Left ventricle myocardium inferior (tissue), 1 donor: ENCODE measurements around the gene SCEL. TPM values are rescaled to one million over a fixed set of nuclear protein-coding genes. Genes with fewer than 3 reads are reported as not detected.

Source experiments
- DNase-seq: peaks from one replicate; pipeline ENCODE4 v3.0.0-alpha.2; 2020
- H3K27ac ChIP-seq: fragments of 200-600 bp; replicated peaks from 2 replicates; pipeline ENCODE4 v1.8.0; 2021
- H3K27me3 ChIP-seq: fragments of 200-600 bp; 2 replicates; pipeline ENCODE4 v1.8.0; 2021; ENCODE audit warnings: low read depth
- H3K36me3 ChIP-seq: fragments of 200-600 bp; 2 replicates; pipeline ENCODE4 v1.8.0; 2021
- H3K4me1 ChIP-seq: fragments of 200-600 bp; 2 replicates; pipeline ENCODE4 v1.8.0; 2021
- H3K4me3 ChIP-seq: fragments of 200-600 bp; 2 replicates; pipeline ENCODE4 v1.8.0; 2021; ENCODE audit warnings: mild to moderate bottlenecking, moderate library complexity
- H3K9me3 ChIP-seq: fragments of 200-600 bp; replicated peaks from 2 replicates; pipeline ENCODE4 v1.8.0; 2021
- intact Hi-C: fragments of 100-400 bp; cut with micrococcal nuclease; formaldehyde crosslinking; loops from one replicate; pipeline ENCODE4 v1.11.0; 2022
- total RNA-seq: library from RNA; stranded (reverse); fragmentation: NEBNext Ultra II Directional; extraction: Animal tissue kit (Norgen Biotek cat#: 25700); gene quantifications from one replicate; pipeline ENCODE4 v1.2.1, GENCODE V29; 2021
- TF ChIP-seq, protein P1 (sequence below): fragments of 200-600 bp; IDR thresholded peaks from 2 replicates; pipeline ENCODE4 v1.8.0; 2021; ENCODE audit warnings: antibody characterized with exemption, mild to moderate bottlenecking, borderline replicate concordance
- donor health status: DM: no; HTN: yes; CAD: no; lungs with severe emphysema.

The SCEL gene
- total RNA-seq, 1 donor from 2014 or later, result not detected

DNA sequence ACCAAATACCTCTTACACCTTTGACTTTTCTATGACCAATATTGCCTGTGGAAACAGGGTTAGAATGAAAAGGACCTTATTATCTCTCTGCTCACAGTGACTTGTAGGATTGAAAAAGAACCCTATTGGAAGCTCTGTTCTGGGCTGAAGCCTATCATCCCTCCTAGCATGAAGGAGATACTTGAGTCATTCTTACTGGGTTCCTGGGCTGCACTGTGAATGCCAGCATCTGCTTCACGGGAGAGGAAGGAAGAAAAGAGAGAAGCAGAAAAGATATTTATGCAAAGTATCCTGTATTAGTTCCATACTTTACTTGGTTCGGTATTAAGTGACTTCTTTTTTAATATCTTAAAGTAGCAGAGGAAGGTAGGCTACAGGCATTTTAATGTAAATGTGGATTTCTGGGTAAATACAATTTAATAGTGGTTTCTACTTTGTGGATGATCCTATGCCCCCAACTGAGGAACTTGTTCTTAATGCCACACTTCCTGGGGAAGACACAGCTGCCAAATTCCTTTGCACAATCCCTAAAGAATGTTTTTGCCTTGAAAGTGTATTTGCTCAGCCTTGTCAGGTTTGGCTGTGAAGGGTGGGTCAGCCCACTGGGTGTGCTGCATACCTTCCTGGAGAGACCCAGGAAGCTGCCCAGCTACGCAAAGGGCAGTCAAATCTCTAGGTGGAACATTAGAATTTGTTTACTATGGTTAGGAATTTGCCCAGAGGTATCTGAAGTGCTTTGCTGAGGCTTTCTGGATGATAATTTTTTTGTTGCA is 13.7 kb upstream of the SCEL start:
- intact Hi-C loops, result no loop called here
- TF ChIP-seq, protein P1, sequence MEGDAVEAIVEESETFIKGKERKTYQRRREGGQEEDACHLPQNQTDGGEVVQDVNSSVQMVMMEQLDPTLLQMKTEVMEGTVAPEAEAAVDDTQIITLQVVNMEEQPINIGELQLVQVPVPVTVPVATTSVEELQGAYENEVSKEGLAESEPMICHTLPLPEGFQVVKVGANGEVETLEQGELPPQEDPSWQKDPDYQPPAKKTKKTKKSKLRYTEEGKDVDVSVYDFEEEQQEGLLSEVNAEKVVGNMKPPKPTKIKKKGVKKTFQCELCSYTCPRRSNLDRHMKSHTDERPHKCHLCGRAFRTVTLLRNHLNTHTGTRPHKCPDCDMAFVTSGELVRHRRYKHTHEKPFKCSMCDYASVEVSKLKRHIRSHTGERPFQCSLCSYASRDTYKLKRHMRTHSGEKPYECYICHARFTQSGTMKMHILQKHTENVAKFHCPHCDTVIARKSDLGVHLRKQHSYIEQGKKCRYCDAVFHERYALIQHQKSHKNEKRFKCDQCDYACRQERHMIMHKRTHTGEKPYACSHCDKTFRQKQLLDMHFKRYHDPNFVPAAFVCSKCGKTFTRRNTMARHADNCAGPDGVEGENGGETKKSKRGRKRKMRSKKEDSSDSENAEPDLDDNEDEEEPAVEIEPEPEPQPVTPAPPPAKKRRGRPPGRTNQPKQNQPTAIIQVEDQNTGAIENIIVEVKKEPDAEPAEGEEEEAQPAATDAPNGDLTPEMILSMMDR, result no peak
- peaks cover 10% of the 10 kb centered on the region for H3K27me3 ChIP-seq
- no peak overlapping the region for H3K4me3 ChIP-seq
- H3K4me1 ChIP-seq, result no peaks in the 10 kb centered on the region
- no peak for DNase-seq
- no peaks in the 10 kb centered on the region for H3K9me3 ChIP-seq
- no peak overlapping the region for H3K27ac ChIP-seq
- no peaks in the 10 kb centered on the region for H3K36me3 ChIP-seq

DNA sequence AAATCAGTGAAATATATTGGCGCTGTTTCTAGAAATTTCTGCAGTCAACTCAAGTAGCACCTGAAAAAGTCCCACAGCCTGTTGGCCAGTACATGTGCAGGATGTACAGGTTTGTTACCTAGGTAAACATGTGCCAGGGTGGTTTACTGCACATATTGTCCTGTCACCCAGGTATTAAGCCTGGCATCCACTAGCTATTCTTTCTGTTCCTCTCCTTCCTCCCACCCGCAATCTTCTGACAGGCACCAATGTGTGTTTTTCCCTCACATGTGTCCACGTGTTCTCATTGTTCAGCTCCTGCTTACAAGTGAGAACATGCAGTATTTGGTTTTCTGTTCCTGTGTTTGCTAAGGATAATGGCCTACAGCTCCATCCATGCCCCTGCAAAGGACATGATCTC is 13.1 kb upstream of the SCEL start:
- intact Hi-C loops, result no loop called here
- H3K27ac ChIP-seq, result no peak overlapping the region
- H3K4me3 ChIP-seq, result no peak overlapping the region
- H3K36me3 ChIP-seq, result no peaks in the 10 kb centered on the region
- H3K4me1 ChIP-seq, result no peaks in the 10 kb centered on the region
- TF ChIP-seq, protein P1, result no peak
- H3K9me3 ChIP-seq, result no peaks in the 10 kb centered on the region
- peaks cover 10% of the 10 kb centered on the region for H3K27me3 ChIP-seq
- no peak for DNase-seq

DNA sequence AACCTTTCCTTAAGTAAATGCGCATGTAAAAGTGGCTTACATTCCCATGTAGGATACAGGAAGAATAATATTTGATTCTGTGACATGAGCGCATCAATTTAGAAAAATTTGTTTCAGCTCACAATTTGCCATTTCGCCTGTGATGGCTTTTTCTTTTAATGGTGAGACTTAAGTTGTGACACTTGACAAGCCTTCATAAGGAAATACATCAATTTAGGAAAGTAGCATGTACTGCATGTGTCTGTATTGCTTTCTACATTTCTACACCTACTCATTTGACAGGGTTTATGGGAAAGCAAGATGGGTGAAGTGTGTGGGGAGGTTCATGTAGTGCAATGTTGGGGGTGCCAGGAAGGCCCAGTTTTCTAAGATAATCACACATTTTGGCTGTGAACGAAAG is 12.1 kb upstream of the SCEL start:
- H3K9me3 ChIP-seq, result no peaks in the 10 kb centered on the region
- H3K4me1 ChIP-seq, result no peaks in the 10 kb centered on the region
- no peak for DNase-seq
- TF ChIP-seq, protein P1, result no peak
- H3K27ac ChIP-seq, result no peak overlapping the region
- peaks cover 10% of the 10 kb centered on the region for H3K27me3 ChIP-seq
- H3K4me3 ChIP-seq, result no peak overlapping the region
- intact Hi-C loops, result no loop called here
- H3K36me3 ChIP-seq, result no peaks in the 10 kb centered on the region

DNA sequence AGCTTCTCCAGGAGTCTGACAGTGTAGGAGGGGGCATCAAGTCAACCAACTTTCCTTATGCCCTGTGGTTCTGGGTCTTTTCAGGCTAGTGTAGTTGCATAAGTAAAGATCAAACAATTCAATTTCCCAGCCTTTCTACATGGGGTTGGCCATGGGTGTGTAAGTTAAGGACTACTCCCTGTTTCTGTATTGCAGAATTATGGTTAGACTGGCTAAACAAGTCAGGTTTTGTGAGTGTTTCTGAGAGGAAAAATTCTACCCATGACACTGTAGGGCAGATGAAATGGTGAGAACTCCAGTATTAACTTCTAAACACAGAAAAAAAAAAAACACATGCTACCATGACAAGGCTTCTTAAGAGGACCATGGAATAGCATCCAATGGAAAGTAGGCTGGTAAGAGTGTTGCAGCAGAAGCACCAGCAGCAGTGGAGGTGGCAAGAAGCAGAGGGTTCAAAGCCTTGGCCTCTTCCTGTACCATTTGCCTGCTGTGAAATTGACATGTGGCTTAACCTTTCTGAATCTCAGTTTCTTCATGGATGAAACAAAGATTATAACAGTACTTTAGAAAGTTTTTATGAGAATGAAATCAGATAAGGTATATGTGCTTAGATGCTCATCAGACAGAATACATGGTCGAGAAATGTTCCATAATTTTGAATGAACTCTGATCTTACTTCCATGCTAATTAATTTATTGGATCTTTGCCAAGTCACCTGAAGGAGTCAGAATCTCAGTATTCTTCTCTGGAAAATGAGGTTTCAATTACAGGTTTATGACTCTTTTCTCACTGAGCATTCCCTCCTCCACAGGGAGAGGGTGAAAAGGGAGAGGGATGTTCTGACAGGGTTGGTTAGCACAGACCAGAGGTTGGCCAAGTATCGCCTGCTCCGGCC is 11.4 kb upstream of the SCEL start:
- TF ChIP-seq, protein P1, result no peak
- intact Hi-C loops, result no loop called here
- H3K27ac ChIP-seq, result no peak overlapping the region
- H3K36me3 ChIP-seq, result no peaks in the 10 kb centered on the region
- H3K4me1 ChIP-seq, result no peaks in the 10 kb centered on the region
- H3K9me3 ChIP-seq, result no peaks in the 10 kb centered on the region
- peaks cover 10% of the 10 kb centered on the region for H3K27me3 ChIP-seq
- DNase-seq, result no peak
- H3K4me3 ChIP-seq, result no peak overlapping the region

DNA sequence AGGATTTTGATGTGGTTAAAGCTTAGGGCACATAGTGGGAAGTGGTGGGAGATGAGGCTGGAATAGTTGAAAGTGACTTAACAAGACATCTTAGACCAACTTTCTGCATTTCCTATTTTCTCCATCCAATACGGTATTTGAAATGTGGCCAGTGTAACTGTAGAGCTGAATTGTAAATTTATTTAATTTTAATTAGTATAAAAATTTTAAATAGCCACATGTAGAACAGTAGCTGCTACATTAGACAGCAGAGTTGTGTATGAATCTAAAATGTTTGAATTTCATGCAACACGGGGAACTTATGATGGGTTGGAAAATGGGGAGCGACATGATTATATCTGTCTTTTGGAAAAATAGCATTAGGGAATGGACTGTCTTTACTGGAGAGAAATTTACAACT is 7.1 kb upstream of the SCEL start:
- intact Hi-C loops, result no loop called here
- DNase-seq, result no peak
- TF ChIP-seq, protein P1, result no peak
- Histone ChIP-seq H3K27me3 (peaks cover 6% of the 10 kb centered on the region), H3K9me3 (no peaks in the 10 kb centered on the region), H3K27ac (no peak overlapping the region), H3K4me1 (no peaks in the 10 kb centered on the region), H3K4me3 (no peak overlapping the region), H3K36me3 (no peaks in the 10 kb centered on the region)
